ENCODE measurements around the gene ZNF140. TPM values are rescaled to one million over a fixed set of nuclear protein-coding genes. Genes with fewer than 3 reads are reported as not detected.
A peak's percentile ranks its signal among the peaks of the same experiment; 100 is the strongest.

ZNF140 gene
- 11.6 and 11.9 TPM in 2 replicates for polyA plus RNA-seq (2013)

DNA sequence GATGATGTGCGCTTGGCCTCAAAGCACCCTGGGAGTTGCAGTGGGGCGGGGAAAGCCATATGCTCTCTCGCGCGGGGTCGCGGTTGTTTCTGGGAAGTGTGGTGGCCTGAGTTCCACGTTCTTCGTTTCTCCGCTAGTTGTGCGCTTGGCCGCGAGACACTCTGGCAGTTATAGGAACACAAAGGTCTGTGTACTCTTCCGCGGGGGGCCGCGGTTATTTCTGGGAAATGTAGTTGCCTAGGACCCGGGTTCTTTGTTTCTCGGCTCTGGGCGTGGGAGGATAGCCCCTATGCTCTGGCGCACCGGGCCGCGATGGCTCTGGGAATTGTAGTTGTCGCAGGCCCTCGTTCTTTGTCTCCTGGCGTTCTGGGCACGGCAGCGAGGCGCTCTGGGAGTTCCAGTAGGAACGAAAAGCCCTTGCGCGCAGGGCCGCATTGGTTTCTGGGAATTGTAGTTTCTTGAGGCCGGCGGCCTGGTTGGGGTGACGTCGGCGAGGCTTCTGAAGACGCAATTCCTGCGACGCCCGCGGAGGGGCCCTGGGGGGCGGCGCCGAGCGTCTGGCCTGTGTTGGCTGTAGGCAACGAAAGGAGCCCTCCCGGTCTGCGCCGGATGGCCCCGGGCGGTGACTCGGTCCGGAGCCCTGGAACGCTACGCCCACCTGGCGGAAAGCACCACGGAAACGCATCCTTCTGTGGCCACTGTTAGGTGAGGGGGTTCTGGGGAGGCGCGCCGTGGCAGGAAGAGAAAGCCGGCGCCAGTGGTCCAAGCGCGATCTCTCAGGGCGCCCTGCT is at the start of gene ZNF140:
Gene ZNF140 (plus strand): TSS at position 556 of the 791 bp plus-strand sequence. CDS start 398 bp downstream, outside the sequence.
- peak within 1 kb of the TSS; percentile 96 for H4K91ac ChIP-seq (ENCODE audit: low read depth, low read length)
- peak within 1 kb of the TSS; percentile 95 for H3K27ac ChIP-seq (ENCODE audit: low read depth, low read length)
- H3K27me3 ChIP-seq (ENCODE audit: insufficient read depth, low read length) = no peaks in the 10 kb centered on the region
- H2BK5ac ChIP-seq (ENCODE audit: low read depth, low read length, poor library complexity) = peak within 1 kb of the TSS; percentile 91
- peaks cover 9% of the 10 kb centered on the region for H3K79me1 ChIP-seq (ENCODE audit: low read length)
- peak within 1 kb of the TSS; percentile 97 for H4K12ac ChIP-seq (ENCODE audit: low read depth, low read length)
- peaks cover 9% of the 10 kb centered on the region for H3K79me2 ChIP-seq (ENCODE audit: control insufficient read depth, insufficient read depth, low read length, poor library complexity)
- peak within 1 kb of the TSS; percentile 89 for H2BK120ac ChIP-seq (ENCODE audit: insufficient read depth, low read length, poor library complexity)
- no CpG with 5 or more reads among the region's 69 CpGs for WGBS (ENCODE audit: extremely low coverage, insufficient coverage, insufficient read length)
- peaks cover 14 to 15% of the 10 kb centered on the region in 2 experiments for H3K36me3 ChIP-seq (ENCODE audit: control insufficient read depth in 1 of 2, insufficient read depth in 2 of 2, low read length in 2 of 2)
- H3K4me1 ChIP-seq (ENCODE audit: control insufficient read depth in 1 of 2, insufficient read depth in 2 of 2, low read length in 2 of 2) = peaks cover 4 to 6% of the 10 kb centered on the region in 2 experiments
- H2AK5ac ChIP-seq (ENCODE audit: low read length) = peak within 1 kb of the TSS; percentile 29
- H3K23ac ChIP-seq (ENCODE audit: low read length) = no peak within 1 kb of the TSS
- peak within 1 kb of the TSS; percentile 88 for H3K9ac ChIP-seq (ENCODE audit: low read length)
- peak; percentile 97 to 99 for DNase-seq
- H4K8ac ChIP-seq (ENCODE audit: low read depth, low read length) = peak within 1 kb of the TSS; percentile 99
- peak within 1 kb of the TSS; percentile 78 for H3K4ac ChIP-seq (ENCODE audit: low read depth, low read length)
- H3K4me3 ChIP-seq (ENCODE audit: low read depth, low read length) = peak within 1 kb of the TSS; percentile 94
- H3K14ac ChIP-seq (ENCODE audit: low read length) = peak within 1 kb of the TSS; percentile 96
- peaks cover 11% of the 10 kb centered on the region for H3K9me3 ChIP-seq (ENCODE audit: insufficient read depth, low read depth, low read length)
- peak within 1 kb of the TSS; percentile 72 for H3K18ac ChIP-seq (ENCODE audit: low read length)
- peak within 1 kb of the TSS; percentile 68 for H2BK12ac ChIP-seq (ENCODE audit: low read length)
- H3K4me2 ChIP-seq (ENCODE audit: low read length) = peak within 1 kb of the TSS; percentile 77
- peak within 1 kb of the TSS; percentile 72 for H2AFZ ChIP-seq (ENCODE audit: insufficient read depth, low read length, poor library complexity)

DNA sequence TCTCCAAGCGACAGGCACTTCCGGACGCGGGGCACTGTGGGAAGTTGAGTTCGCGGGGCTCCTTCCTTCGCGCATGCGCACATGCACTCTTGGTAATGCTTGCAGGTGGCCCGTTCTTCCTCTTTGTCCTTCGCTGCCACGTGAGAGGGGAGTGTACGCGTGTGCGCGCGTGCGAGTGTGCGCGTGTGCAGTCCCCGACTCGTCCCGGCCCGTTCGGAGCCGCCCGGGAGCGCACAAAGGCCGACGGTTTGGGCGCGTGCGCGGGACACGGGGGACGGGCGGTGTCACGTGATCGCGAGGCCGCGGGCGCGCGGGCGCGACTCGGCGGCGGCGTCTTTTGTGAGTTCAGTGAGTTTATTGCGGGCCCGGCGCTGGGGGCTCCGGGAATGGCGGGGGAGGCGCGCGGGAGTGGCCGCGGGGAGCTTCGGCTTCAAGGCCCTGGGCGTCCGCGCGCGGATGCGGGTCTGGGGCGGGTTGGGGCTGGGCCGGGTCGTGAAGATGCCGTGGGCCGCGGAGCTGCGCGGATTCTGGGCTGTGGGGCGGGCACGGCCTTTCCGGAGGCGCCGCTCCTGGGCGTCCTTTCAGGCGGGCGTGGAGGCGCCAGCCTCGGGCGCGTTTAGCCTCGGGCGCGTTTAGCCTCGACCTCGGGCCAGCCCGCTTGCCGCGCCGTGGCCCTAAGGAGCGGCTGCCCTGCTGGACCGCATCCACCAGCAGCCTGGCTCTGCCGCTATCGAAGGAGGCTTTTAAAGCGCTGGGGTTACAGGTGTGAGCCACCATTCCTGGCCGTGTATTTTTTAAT is 43.3 kb upstream of the ZNF140 start, which contains the start of gene ZNF84:
Gene ZNF84 (plus strand): TSS at position 303 of the 799 bp plus-strand sequence. CDS start 3,959 bp downstream, outside the sequence.
- peak within 1 kb of the TSS; percentile 95 for H3K4ac ChIP-seq (ENCODE audit: low read depth, low read length)
- H3K18ac ChIP-seq (ENCODE audit: low read length) = peak within 1 kb of the TSS; percentile 50
- peak within 1 kb of the TSS; percentile 78 for H2AFZ ChIP-seq (ENCODE audit: insufficient read depth, low read length, poor library complexity)
- no peak within 1 kb of the TSS for H3K23ac ChIP-seq (ENCODE audit: low read length)
- peaks cover 6% of the 10 kb centered on the region for H3K79me1 ChIP-seq (ENCODE audit: low read length)
- H3K36me3 ChIP-seq (ENCODE audit: control insufficient read depth in 1 of 2, insufficient read depth in 2 of 2, low read length in 2 of 2) = peaks cover 8 to 9% of the 10 kb centered on the region in 2 experiments
- peak within 1 kb of the TSS; percentile 23 for H2BK5ac ChIP-seq (ENCODE audit: low read depth, low read length, poor library complexity)
- H2AK5ac ChIP-seq (ENCODE audit: low read length) = no peak within 1 kb of the TSS
- H3K27me3 ChIP-seq (ENCODE audit: insufficient read depth, low read length) = no peaks in the 10 kb centered on the region
- peak within 1 kb of the TSS; percentile 43 for H3K14ac ChIP-seq (ENCODE audit: low read length)
- H3K4me3 ChIP-seq (ENCODE audit: low read depth, low read length) = peak within 1 kb of the TSS; percentile 86
- H2BK12ac ChIP-seq (ENCODE audit: low read length) = no peak within 1 kb of the TSS
- H3K9me3 ChIP-seq (ENCODE audit: insufficient read depth, low read depth, low read length) = peaks cover 10% of the 10 kb centered on the region
- H2BK120ac ChIP-seq (ENCODE audit: insufficient read depth, low read length, poor library complexity) = no peak within 1 kb of the TSS
- H3K79me2 ChIP-seq (ENCODE audit: control insufficient read depth, insufficient read depth, low read length, poor library complexity) = peaks cover 6% of the 10 kb centered on the region
- H4K91ac ChIP-seq (ENCODE audit: low read depth, low read length) = peak within 1 kb of the TSS; percentile 79
- H3K9ac ChIP-seq (ENCODE audit: low read length) = peak within 1 kb of the TSS; percentile 81
- H3K4me2 ChIP-seq (ENCODE audit: low read length) = peak within 1 kb of the TSS; percentile 77
- H3K4me1 ChIP-seq (ENCODE audit: control insufficient read depth in 1 of 2, insufficient read depth in 2 of 2, low read length in 2 of 2) = no peaks in the 10 kb centered on the region
- WGBS (ENCODE audit: extremely low coverage, insufficient coverage, insufficient read length) = no CpG with 5 or more reads among the region's 103 CpGs
- peak within 1 kb of the TSS; percentile 96 for H3K27ac ChIP-seq (ENCODE audit: low read depth, low read length)
- peak within 1 kb of the TSS; percentile 91 for H4K12ac ChIP-seq (ENCODE audit: low read depth, low read length)
- H4K8ac ChIP-seq (ENCODE audit: low read depth, low read length) = peak within 1 kb of the TSS; percentile 88
- peak; percentile 98 to 100 for DNase-seq

DNA sequence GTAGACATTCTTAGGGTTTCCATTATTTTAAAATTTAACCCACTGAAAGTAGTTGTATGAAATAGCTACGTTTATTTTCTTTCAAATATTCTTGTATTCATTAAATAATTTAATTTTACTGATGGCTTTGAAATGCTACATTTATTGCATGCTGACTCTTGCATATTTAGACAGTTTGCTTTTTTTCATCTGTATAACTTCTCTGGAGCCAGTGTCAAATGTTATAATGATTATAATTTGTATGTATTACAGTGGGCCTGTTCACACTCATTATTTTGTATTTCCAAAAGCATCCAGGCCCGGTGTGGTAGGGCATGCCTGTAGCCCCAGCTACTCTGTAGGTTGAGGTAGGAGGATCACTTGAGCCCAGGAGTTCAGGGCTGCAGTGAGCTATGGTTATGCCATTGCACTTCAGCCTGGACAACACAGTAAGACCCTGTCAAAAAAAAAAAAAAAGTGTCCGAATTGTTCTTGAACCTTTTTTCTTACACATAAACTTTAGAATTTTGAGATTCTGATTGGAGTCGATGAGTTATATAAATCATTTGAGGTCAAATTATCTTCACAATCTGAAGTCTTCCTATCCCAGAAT is 42.5 kb upstream of the ZNF140 start:
- peak overlapping the region; percentile 95 for H3K4ac ChIP-seq (ENCODE audit: low read depth, low read length)
- no peak overlapping the region for H2AFZ ChIP-seq (ENCODE audit: insufficient read depth, low read length, poor library complexity)
- DNase-seq = peak in 1 of 2 donors; percentile 1
- H2BK12ac ChIP-seq (ENCODE audit: low read length) = no peak overlapping the region
- H3K9me3 ChIP-seq (ENCODE audit: insufficient read depth, low read depth, low read length) = peaks cover 10% of the 10 kb centered on the region
- no peak overlapping the region for H2BK5ac ChIP-seq (ENCODE audit: low read depth, low read length, poor library complexity)
- no peak overlapping the region for H4K91ac ChIP-seq (ENCODE audit: low read depth, low read length)
- no peaks in the 10 kb centered on the region for H3K27me3 ChIP-seq (ENCODE audit: insufficient read depth, low read length)
- no peak overlapping the region for H2AK5ac ChIP-seq (ENCODE audit: low read length)
- peak overlapping the region; percentile 50 for H3K4me3 ChIP-seq (ENCODE audit: low read depth, low read length)
- H3K23ac ChIP-seq (ENCODE audit: low read length) = no peak overlapping the region
- peak overlapping the region; percentile 51 for H3K4me2 ChIP-seq (ENCODE audit: low read length)
- H4K12ac ChIP-seq (ENCODE audit: low read depth, low read length) = no peak overlapping the region
- peaks cover 11 to 12% of the 10 kb centered on the region in 2 experiments for H3K36me3 ChIP-seq (ENCODE audit: control insufficient read depth in 1 of 2, insufficient read depth in 2 of 2, low read length in 2 of 2)
- no peak overlapping the region for H3K18ac ChIP-seq (ENCODE audit: low read length)
- H4K8ac ChIP-seq (ENCODE audit: low read depth, low read length) = no peak overlapping the region
- H3K79me1 ChIP-seq (ENCODE audit: low read length) = peaks cover 6% of the 10 kb centered on the region
- no peak overlapping the region for H3K27ac ChIP-seq (ENCODE audit: low read depth, low read length)
- H2BK120ac ChIP-seq (ENCODE audit: insufficient read depth, low read length, poor library complexity) = no peak overlapping the region
- H3K9ac ChIP-seq (ENCODE audit: low read length) = no peak overlapping the region
- H3K4me1 ChIP-seq (ENCODE audit: control insufficient read depth in 1 of 2, insufficient read depth in 2 of 2, low read length in 2 of 2) = no peaks in the 10 kb centered on the region
- no CpG with 5 or more reads among the region's 4 CpGs for WGBS (ENCODE audit: extremely low coverage, insufficient coverage, insufficient read length)
- H3K79me2 ChIP-seq (ENCODE audit: control insufficient read depth, insufficient read depth, low read length, poor library complexity) = peaks cover 6% of the 10 kb centered on the region
- no peak overlapping the region for H3K14ac ChIP-seq (ENCODE audit: low read length)

DNA sequence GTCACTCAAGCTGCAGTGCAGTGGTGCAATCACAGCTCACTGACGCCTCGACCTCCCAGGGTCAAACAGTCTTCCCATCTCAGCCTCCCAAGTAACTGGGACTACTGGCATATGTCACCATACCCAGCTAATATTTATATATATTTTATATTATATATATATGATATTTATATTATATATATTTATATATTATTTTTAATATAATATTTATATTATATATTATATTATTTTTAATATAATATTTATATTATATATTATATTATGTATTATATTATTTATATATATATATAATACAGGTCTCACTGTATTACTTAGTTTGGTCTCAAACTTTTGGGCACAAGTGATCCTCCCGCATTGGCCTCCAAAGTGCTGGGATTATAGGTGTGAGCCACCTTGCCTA is 34.0 kb upstream of the ZNF140 start:
- no CpG with 5 or more reads among the region's 3 CpGs for WGBS (ENCODE audit: extremely low coverage, insufficient coverage, insufficient read length)
- no peak overlapping the region for H2BK120ac ChIP-seq (ENCODE audit: insufficient read depth, low read length, poor library complexity)

More for the DNA sequence above, 34.0 kb upstream of the ZNF140 start:
- Histone ChIP-seq H2AFZ (ENCODE audit: insufficient read depth, low read length, poor library complexity) (no peak overlapping the region), H3K9me3 (ENCODE audit: insufficient read depth, low read depth, low read length) (peaks cover 26% of the 10 kb centered on the region), H3K4ac (ENCODE audit: low read depth, low read length) (no peak overlapping the region), H3K79me2 (ENCODE audit: control insufficient read depth, insufficient read depth, low read length, poor library complexity) (no peaks in the 10 kb centered on the region), H3K27ac (ENCODE audit: low read depth, low read length) (no peak overlapping the region), H3K36me3 (ENCODE audit: control insufficient read depth in 1 of 2, insufficient read depth in 2 of 2, low read length in 2 of 2) (peaks cover 43 to 64% of the 10 kb centered on the region in 2 experiments), H3K27me3 (ENCODE audit: insufficient read depth, low read length) (no peaks in the 10 kb centered on the region), H3K18ac (ENCODE audit: low read length) (no peak overlapping the region), H3K14ac (ENCODE audit: low read length) (no peak overlapping the region), H3K9ac (ENCODE audit: low read length) (no peak overlapping the region), H2BK5ac (ENCODE audit: low read depth, low read length, poor library complexity) (no peak overlapping the region), H4K12ac (ENCODE audit: low read depth, low read length) (no peak overlapping the region), H2AK5ac (ENCODE audit: low read length) (no peak overlapping the region), H4K8ac (ENCODE audit: low read depth, low read length) (no peak overlapping the region), H3K4me1 (ENCODE audit: control insufficient read depth in 1 of 2, insufficient read depth in 2 of 2, low read length in 2 of 2) (no peaks in the 10 kb centered on the region), H2BK12ac (ENCODE audit: low read length) (no peak overlapping the region), H3K4me3 (ENCODE audit: low read depth, low read length) (no peak overlapping the region), H3K4me2 (ENCODE audit: low read length) (no peak overlapping the region), H3K79me1 (ENCODE audit: low read length) (no peaks in the 10 kb centered on the region), H4K91ac (ENCODE audit: low read depth, low read length) (no peak overlapping the region), H3K23ac (ENCODE audit: low read length) (no peak overlapping the region)
- no peak for DNase-seq

All from trophoblast cell (in vitro differentiated cells and primary cell).